Muscle layer of colon (tissue), 2 donors: Measurements from ENCODE around the gene NGEF.

Experiments used
- H3K27ac ChIP-seq: one replicate; pipeline ENCODE4 v1.7.0; 2013; ENCODE audit warnings: low read depth, mild to moderate bottlenecking, low read length, moderate library complexity
- H3K27me3 ChIP-seq, 2 donors: one replicate each; pipeline ENCODE4 v1.7.0; 2013; ENCODE audit warnings: low read length in 2 of 2, mild to moderate bottlenecking in 2 of 2; ENCODE audit not compliant: insufficient read depth in 2 of 2, control insufficient read depth in 1 of 2
- H3K36me3 ChIP-seq: one replicate; pipeline ENCODE4 v1.7.0; 2013; ENCODE audit warnings: mild to moderate bottlenecking, low read length; ENCODE audit not compliant: insufficient read depth
- H3K4me1 ChIP-seq: one replicate; pipeline ENCODE4 v1.7.0; 2013; ENCODE audit warnings: mild to moderate bottlenecking, low read length; ENCODE audit not compliant: insufficient read depth
- H3K4me3 ChIP-seq, 2 donors: one replicate each; pipeline ENCODE4 v1.7.0; 2013; ENCODE audit warnings: low read length in 2 of 2, low read depth in 1 of 2, mild to moderate bottlenecking in 1 of 2, moderate library complexity in 1 of 2
- H3K9ac ChIP-seq: one replicate; pipeline ENCODE4 v1.7.0; 2013; ENCODE audit warnings: low read length
- H3K9me3 ChIP-seq: one replicate; pipeline ENCODE4 v1.7.0; 2013; ENCODE audit warnings: mild to moderate bottlenecking, low read length
- donor health status: abdominal sarcoma.
- donor health status: Adenocarcinoma of cecum.

NGEF gene

GRCh38 chr2:232874677-232875223 is 138.3 kb downstream of the NGEF start:
- no peak overlapping the region for H3K9ac ChIP-seq
- no peaks in the 10 kb centered on the region for H3K36me3 ChIP-seq
- no peaks in the 10 kb centered on the region for H3K9me3 ChIP-seq
- no peak overlapping the region for H3K4me3 ChIP-seq
- no peak overlapping the region for H3K27ac ChIP-seq
- H3K27me3 ChIP-seq = peaks cover 19 to 25% of the 10 kb centered on the region in 2 donors
- no peaks in the 10 kb centered on the region for H3K4me1 ChIP-seq

GRCh38 chr2:232873909-232874641 is 139.0 kb downstream of the NGEF start:
- no peak overlapping the region for H3K9ac ChIP-seq
- H3K27me3 ChIP-seq = peaks cover 19 to 25% of the 10 kb centered on the region in 2 donors
- H3K9me3 ChIP-seq = no peaks in the 10 kb centered on the region
- no peak overlapping the region for H3K4me3 ChIP-seq
- no peaks in the 10 kb centered on the region for H3K4me1 ChIP-seq
- no peaks in the 10 kb centered on the region for H3K36me3 ChIP-seq
- no peak overlapping the region for H3K27ac ChIP-seq

GRCh38 chr2:232873292-232873908 is 139.7 kb downstream of the NGEF start:
- Histone ChIP-seq H3K27me3 (peaks cover 19 to 25% of the 10 kb centered on the region in 2 donors), H3K36me3 (no peaks in the 10 kb centered on the region), H3K4me1 (no peaks in the 10 kb centered on the region), H3K4me3 (no peak overlapping the region), H3K9me3 (no peaks in the 10 kb centered on the region), H3K27ac (no peak overlapping the region), H3K9ac (no peak overlapping the region)

GRCh38 chr2:232872826-232873225 is 140.2 kb downstream of the NGEF start:
- H3K9me3 ChIP-seq = no peaks in the 10 kb centered on the region
- H3K36me3 ChIP-seq = no peaks in the 10 kb centered on the region
- no peak overlapping the region for H3K27ac ChIP-seq
- no peak overlapping the region for H3K4me3 ChIP-seq
- no peak overlapping the region for H3K9ac ChIP-seq
- H3K4me1 ChIP-seq = no peaks in the 10 kb centered on the region
- H3K27me3 ChIP-seq = peaks cover 16 to 22% of the 10 kb centered on the region in 2 donors

- Histone ChIP-seq H3K4me3 (no peak overlapping the region), H3K9me3 (no peaks in the 10 kb centered on the region), H3K27ac (no peak overlapping the region), H3K9ac (no peak overlapping the region), H3K27me3 (peaks cover 9 to 14% of the 10 kb centered on the region in 2 donors), H3K36me3 (no peaks in the 10 kb centered on the region), H3K4me1 (no peaks in the 10 kb centered on the region)
Observed at GRCh38 chr2:232871835-232872736, 141.0 kb downstream of the NGEF start.

GRCh38 chr2:232871418-232871834 is 141.6 kb downstream of the NGEF start:
- H3K9ac ChIP-seq = no peak overlapping the region
- H3K4me3 ChIP-seq = no peak overlapping the region
- H3K27me3 ChIP-seq = peaks cover 7 to 9% of the 10 kb centered on the region in 2 donors
- H3K9me3 ChIP-seq = no peaks in the 10 kb centered on the region
- H3K27ac ChIP-seq = no peak overlapping the region
- H3K4me1 ChIP-seq = no peaks in the 10 kb centered on the region
- H3K36me3 ChIP-seq = no peaks in the 10 kb centered on the region

- H3K27me3 ChIP-seq = peaks cover 7 to 8% of the 10 kb centered on the region in 2 donors
- H3K36me3 ChIP-seq = no peaks in the 10 kb centered on the region
- H3K4me1 ChIP-seq = no peaks in the 10 kb centered on the region
- H3K9me3 ChIP-seq = no peaks in the 10 kb centered on the region
- no peak overlapping the region for H3K27ac ChIP-seq
- no peak overlapping the region for H3K4me3 ChIP-seq
- H3K9ac ChIP-seq = no peak overlapping the region
Observed at GRCh38 chr2:232870766-232871371, 142.2 kb downstream of the NGEF start.

- H3K4me3 ChIP-seq = no peak within 1 kb of the TSS
- H3K27me3 ChIP-seq = peaks cover under 1 to 2% of the 10 kb centered on the region in 2 donors
- no peaks in the 10 kb centered on the region for H3K36me3 ChIP-seq
- no peak within 1 kb of the TSS for H3K27ac ChIP-seq
- no peak within 1 kb of the TSS for H3K9ac ChIP-seq
- no peaks in the 10 kb centered on the region for H3K9me3 ChIP-seq
- no peaks in the 10 kb centered on the region for H3K4me1 ChIP-seq
Observed at GRCh38 chr2:232870018-232870765, 142.9 kb downstream of the NGEF start, which contains the start of gene SNORC. Gene SNORC, plus strand, starts transcription at chr2:232870264. Its CDS starts 78 bp downstream, at chr2:232870342.

GRCh38 chr2:232869138-232870017 is 143.7 kb downstream of the NGEF start:
- Histone ChIP-seq H3K4me1 (no peaks in the 10 kb centered on the region), H3K36me3 (no peaks in the 10 kb centered on the region), H3K4me3 (no peak overlapping the region), H3K27ac (no peak overlapping the region), H3K9ac (no peak overlapping the region), H3K27me3 (no peaks in the 10 kb centered on the region), H3K9me3 (no peaks in the 10 kb centered on the region)

GRCh38 chr2:232866104-232866503 is 147.0 kb downstream of the NGEF start:
- H3K27ac ChIP-seq = no peak overlapping the region
- H3K27me3 ChIP-seq = no peaks in the 10 kb centered on the region
- H3K9me3 ChIP-seq = no peaks in the 10 kb centered on the region
- peaks cover 6% of the 10 kb centered on the region for H3K36me3 ChIP-seq
- H3K9ac ChIP-seq = no peak overlapping the region
- H3K4me3 ChIP-seq = no peak overlapping the region
- no peaks in the 10 kb centered on the region for H3K4me1 ChIP-seq
